Sigmoid colon (tissue), 4 donors: ENCODE data around the gene TBX1.
"Not testable (repeated sequence)": the region's sequence is repeated elsewhere in the genome, so short reads cannot be mapped to it uniquely, and the experiment has no call there.

Source experiments
- CTCF ChIP-seq, 4 experiments: fragments of 450-650 bp in 3 of 4; fragments of 200-600 bp in 1 of 4; IDR thresholded peaks; one replicate each; pipeline ENCODE4 v1.5.1; 2016 to 2019; ENCODE audit warnings: antibody characterized with exemption in 4 of 4, mild to moderate bottlenecking in 3 of 4, moderate library complexity in 2 of 4
- POLR2AphosphoS5 ChIP-seq, 4 donors: sonication (generic); formaldehyde crosslinking; IDR thresholded peaks; one replicate each; pipeline ENCODE4 v1.6.1; 2017; ENCODE audit warnings: antibody characterized with exemption in 4 of 4

DNA sequence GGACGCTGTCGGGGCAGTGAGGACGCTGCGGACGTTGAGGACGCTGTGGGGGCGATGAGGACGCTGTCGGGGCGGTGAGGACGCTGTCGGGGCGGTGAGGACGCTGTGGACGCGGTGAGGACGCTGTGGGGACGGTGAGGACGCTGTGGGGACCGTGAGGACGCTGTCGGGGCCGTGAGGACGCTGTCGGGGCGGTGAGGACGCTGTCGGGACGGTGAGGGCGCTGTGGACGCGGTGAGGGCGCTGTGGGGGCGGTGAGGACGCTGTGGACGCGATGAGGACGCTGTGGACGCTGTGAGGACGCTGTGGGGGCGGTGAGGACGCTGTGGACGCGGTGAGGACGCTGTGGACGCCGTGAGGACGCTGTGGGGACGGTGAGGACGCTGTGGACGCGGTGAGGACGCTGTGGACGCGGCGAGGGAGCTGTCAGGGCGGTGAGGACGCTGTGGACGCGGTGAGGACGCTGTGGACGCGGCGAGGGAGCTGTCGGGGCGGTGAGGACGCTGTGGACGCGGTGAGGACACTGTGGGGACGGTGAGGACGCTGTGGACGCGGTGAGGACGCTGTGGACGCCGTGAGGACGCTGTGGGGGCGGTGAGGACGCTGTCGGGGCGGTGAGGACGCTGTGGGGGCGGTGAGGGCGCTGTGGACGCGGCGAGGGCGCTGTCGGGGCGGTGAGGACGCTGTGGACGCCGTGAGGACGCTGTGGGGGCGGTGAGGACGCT, 34.4 kb upstream of the TBX1 start:
- TF ChIP-seq CTCF, POLR2AphosphoS5 (IDR thresholded peaks at IDR 0.05): not testable (repeated sequence)
